T47D (cell line): ENCODE measurements around the gene LENG1.
A peak's percentile ranks its signal among the peaks of the same experiment; 100 is the strongest.

Source experiments
- DNase-seq, 2 experiments: peaks; one replicate each; pipeline versions ENCODE4 v3.0.0 to v3.0.0-alpha.2; 2011 to 2012; ENCODE audit warnings: low read depth in 1 of 2, low spot score in 1 of 2
- JUND ChIP-seq: IDR thresholded peaks from 2 replicates; pipeline ENCODE4 v1.6.1; 2012; ENCODE audit warnings: low read depth
- in situ Hi-C: cut with HindIII; loops from 2 replicates; pipeline ENCODE4 v1.10.0; 2016; ENCODE audit warnings: low sequenced_read_pairs, low pct_unique_long_range_greater_than_20kb

LENG1 gene

DNA sequence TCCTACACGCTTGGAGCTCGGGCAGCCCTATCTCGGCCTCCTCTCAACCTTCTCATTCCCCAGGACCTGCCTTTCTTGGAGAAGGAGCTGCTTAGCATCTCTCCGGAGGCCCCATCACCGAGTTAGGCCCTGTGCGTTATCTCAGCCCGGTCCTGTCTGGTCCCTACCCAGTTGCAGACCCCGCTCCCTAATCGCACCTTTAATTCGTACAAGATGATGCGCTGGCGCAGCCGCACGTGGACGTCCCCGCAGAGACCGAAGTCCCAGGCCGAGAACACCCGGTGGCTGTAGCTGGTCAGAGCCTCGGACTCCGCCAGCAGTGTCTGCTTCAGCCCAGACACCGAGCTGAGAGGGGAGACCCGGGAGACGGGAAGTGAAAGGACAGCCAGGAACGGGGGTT, 5.7 kb upstream of the LENG1 start:
- TF ChIP-seq JUND = no peak
- DNase-seq = no peak
- in situ Hi-C loops = no loop called here

DNA sequence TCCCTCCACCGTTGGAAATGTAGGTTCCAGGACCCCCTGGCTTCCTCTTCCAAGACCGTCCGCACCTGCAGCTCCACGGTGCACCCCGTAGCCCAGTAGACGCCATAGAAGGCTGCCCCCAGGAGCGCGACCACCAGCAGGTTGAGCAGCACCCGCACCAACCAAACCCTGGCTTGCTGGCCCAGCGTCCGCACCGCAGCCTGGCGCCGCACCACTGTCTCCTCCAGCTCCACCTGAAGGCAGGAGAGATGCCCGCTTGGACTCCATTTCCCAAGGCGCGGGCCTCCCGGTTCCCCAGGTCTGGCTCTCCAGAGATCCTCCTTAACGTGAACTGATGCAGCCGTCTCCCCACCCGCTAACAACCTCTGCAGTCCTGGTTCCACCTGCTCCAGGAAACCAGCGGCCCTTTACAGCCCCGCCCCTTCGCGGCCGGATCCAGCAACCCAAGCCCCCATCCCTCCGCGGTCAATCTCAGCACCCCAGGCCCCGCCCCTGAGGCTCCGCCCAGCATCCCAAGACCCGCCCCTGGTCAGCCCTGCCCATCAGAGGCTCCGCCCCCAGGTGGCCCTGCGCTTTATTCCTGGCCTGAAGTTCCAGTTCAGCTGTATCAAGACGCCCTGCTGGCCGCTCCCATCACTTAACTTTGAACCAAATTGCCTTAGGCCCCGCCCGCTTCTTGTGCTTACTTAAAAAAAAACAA, 5.0 kb upstream of the LENG1 start:
- TF ChIP-seq JUND = no peak
- in situ Hi-C loops = no loop called here
- DNase-seq = no peak

DNA sequence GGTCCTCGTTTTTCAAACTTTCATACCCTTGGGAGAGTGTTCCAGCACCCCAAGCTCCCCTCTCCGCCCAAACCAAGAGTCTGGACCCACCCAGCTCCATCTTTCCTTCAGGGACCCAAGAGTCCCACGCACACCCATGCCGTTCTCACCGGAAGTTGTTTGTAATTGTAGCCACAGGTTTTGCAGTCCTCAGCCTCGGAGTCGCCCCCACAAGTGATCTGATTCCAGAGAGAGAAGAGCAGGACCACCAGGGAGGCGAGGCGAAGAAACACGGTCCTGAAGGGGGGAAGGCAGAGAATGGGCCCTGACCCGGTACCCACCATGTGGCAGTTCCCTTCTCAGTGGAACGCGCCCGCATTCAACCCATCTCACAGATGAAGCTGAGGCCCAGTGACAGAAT, 3.4 kb upstream of the LENG1 start:
- TF ChIP-seq JUND = no peak
- no peak for DNase-seq
- in situ Hi-C loops = no loop called here

DNA sequence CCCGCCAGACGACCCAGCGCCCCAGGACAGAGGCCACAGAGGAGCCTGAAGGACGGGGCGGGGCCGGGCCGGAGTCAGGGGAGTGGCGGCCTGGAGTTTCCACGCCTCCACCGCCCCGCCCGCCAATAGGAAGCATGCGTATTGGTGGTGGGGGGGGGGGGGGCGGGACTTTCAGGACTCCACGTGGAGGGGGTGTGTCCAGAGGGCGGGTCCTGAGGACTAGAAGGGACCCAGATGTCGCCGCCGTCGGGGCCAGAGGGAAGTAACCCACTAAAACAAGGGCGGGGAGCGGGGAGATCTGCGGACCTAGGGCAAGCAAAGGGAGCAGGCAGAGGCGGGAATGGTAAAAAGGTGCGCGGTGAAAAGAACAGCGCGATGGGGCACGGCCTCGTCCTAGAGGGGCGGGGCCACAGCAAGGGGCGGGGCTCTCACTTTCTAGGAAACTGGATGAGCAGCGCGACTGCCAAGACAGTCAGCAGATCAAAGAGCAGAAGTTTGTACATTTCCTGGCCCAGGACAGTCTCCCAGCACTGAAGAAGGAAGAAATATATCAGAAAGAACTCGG, 2.8 kb upstream of the LENG1 start:
- in situ Hi-C loops = no loop called here
- TF ChIP-seq JUND = no peak
- peak in 1 of 2 experiments; percentile 88 for DNase-seq

DNA sequence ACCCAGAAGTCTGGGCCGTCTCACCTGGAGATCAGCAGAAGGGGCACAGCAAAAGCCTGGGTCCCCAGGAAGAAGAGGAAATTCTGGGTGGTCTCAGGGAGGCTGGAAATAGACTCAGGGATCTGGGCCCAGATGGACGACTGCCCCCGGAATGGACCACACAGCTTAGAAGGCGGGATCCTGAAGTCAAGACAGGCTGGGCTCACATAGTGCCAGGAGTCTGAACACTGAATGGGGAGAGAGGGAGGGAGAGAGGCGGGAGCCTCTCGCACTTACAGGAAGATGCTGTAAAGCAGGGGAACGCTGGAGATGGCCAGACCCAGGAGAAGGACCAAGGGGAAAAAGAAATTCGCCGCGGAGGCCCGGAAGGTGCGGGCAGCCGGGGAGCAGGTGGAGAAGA, 1.3 kb upstream of the LENG1 start:
- no peak for DNase-seq
- TF ChIP-seq JUND = no peak
- in situ Hi-C loops = no loop called here

DNA sequence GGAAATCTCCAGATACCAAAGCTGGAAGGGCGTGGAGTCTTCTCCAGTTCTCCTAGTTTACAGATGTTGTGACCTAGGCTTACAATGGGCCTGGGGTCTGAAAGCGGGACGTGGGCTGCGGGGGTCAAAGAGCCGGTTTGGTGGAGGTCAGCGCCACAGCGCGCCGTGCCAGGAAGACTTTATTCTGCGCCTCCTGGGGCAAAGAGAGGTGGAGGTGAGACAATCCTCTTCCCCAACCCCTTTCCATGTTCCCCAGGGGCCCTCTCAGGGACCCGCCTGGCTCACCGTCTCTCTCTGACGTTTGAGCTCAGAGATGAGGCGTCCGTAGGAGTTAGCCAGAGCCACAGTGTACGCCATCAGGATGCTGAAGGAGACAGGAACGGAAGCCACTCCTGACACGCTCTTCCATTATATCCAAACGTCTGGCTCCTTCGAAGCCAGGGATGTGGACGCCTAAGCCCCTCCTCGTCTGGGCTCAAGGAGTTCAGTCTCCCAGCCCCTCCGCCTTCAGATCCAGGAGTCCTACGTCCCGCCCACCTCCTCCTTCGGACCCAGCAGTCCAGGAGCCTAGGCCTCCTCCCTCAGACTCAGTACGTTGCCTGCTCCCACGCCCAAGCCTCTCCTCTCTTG, 776 bp upstream of the LENG1 start:
- no peak for TF ChIP-seq JUND
- no peak for DNase-seq
- in situ Hi-C loops = no loop called here

DNA sequence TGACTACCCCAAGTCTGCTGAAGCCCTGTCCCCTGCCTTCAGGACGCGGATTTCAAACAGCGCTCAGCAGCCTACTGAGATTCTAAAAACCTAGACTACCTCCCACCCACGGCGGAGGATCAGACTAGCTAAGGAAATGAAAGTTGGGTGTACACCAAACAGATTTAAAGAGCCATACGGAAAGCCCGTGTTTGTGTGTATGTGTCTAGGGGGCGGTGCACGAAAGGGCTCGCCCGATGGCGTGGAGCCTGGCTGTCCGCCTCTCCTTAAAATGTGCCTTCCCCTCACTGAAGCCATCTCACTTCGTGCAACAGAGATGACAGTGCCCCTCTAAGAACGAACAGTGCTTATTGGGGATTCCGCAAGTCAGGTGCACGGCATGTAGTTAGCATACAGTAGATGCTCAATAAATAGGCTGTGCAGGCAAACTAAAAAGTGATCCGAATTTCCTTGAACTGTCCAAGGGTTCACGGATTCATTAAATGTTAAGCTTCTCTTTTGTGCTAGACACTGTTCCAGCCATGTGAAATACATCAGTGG, 639 bp downstream of the LENG1 start:
- DNase-seq = no peak
- in situ Hi-C loops = no loop called here
- TF ChIP-seq JUND = no peak

DNA sequence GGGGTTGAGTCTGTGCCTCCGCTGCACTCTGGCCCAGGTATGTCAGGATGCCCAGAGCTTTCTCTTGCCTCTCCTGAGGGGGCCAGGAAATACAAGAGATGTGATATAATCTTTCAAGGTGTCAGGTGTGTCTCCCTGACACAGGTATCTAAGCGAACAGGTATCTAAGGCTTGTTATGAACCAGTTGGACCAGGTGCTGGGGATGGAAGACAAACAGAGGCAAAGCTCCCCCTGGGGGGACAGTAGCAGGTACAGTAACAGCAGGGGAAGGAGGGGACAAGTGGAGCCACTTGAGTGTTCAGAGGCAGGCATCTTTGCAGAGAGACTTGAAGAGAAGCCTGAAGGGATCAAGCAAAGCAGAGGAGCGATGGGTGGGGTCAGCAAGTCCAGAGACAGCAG, 2.6 kb downstream of the LENG1 start:
- no peak for TF ChIP-seq JUND
- in situ Hi-C loops = no loop called here
- DNase-seq = peak in 1 of 2 experiments; percentile 77

DNA sequence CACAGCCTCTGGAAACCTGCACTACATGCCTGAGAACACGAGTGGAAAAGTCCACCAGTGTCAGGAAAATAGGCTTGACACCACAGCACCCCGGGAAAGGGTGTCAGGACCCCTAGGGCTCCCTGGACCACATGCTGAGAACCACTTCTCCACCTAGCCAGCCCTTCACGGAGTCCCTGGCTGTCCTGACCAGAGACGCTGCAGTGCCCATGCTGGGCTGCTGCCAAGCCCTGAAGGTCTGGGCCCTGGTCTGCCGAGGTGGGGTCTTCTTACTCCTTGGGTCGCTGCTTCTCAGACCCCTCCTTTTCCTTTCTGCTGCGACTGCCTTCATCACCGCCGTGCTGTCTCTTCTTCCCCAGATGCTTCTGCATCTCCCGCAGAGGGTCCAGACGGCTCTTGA, 3.0 kb downstream of the LENG1 start:
- TF ChIP-seq JUND = no peak
- in situ Hi-C loops = no loop called here

DNA sequence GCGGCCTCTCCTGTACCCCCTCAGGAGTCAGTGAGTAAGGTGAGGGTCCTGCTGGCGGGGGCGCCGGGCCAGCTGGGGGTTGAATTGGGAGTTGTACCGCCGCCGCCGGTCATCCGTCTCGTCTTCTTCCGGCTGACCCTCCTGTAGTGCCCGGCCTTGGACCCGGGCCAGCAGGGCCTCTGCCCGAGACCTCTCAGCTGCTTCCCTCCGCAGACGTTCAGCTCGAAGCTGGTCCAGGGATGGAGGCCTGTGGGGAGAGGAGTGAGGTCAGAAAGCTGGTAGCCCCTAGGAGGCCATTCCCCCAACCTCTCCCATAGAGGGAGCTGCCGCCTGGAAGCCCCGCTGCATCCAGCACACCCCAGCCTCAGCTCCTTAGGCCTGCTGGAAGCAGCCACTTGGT, 3.8 kb downstream of the LENG1 start:
- TF ChIP-seq JUND = no peak
- no peak for DNase-seq
- in situ Hi-C loops = no loop called here

More for the DNA sequence above, 3.0 kb downstream of the LENG1 start:
- DNase-seq = no peak

DNA sequence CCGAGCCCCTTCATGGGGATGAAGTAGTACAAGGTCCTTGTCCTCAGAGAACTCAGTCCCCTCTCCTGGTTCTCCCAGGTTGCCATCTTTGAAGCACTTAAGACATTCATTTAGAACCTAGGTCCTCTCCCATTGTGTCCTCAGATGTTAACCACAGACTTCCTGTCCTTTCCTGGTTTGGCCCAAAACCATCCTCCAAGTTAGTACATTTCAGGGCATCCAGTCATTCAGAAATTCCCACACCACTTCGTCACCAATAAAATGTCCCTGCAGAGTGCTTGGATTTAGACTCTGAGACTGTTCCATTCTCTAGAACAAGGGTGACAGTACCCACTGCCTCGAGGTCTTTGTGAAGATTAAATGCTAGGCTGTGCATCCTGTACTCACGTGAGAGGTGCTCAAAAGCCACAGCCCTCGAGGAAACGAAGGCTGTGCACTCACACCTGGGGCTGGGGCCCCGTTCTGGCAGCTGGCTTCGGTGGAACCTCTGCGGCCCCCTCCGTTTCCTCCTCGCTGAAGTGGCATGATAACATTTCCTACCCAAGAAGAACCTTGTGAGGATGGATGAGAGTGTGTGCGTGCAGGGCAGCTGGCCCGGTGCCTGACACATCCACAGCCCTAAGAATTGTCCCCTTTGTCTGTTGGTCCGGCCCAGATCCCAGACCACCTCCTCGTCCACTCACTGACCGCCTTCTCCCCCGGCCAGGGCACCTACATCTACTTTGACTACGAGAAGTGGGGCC, 4.7 kb downstream of the LENG1 start:
- TF ChIP-seq JUND = no peak
- in situ Hi-C loops = no loop called here
- DNase-seq = no peak

DNA sequence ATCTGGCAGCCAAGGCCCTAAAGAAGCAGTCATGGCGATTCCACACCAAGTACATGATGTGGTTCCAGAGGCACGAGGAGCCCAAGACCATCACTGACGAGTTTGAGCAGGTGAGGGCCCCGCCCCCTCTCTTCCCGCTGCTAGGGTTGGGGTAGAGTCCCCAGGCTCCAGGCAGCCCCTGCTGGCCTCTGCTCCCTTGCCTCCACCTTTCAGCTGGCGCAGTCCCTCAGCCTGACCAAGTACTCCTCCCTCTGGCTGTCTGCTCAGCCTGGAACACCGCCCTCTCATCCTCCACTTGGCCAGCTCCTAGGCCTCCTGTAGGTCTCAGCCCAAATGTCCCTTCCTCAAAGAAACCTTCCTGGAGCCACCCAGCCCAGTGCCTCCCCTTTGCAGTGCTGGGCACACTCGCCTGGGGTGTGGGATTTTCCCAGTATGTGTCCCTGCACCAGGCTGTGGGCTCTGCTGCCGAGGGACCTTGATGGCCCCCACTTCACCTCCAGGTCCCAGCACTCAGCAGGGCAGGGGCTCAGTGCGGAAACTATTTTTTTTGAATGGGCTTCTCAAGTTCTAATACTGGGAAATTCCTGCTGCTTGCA, 5.7 kb downstream of the LENG1 start:
- in situ Hi-C loops = no loop called here
- no peak for TF ChIP-seq JUND
- no peak for DNase-seq
